Keratinocyte (primary cell): Measurements from ENCODE around the gene DYNC1I1. TPM values are rescaled to one million over a fixed set of nuclear protein-coding genes. Genes with fewer than 3 reads are reported as not detected.

Experiments used
- DNase-seq: peaks from one replicate; pipeline ENCODE4 v3.0.0-alpha.2; 2011; ENCODE audit warnings: low read depth, missing footprints, low spot score
- FAIRE-seq: peaks from 2 replicates; lab custom pipeline; 2011; peaks lifted over from hg19 to GRCh38; lab: Jason Lieb, UNC
- H2AFZ ChIP-seq: 2 replicates; pipeline ENCODE4 v1.6.0; 2012; ENCODE audit warnings: low read length, control low read depth, inconsistent platforms; ENCODE audit not compliant: control insufficient read depth
- H3K27ac ChIP-seq: 2 replicates; pipeline ENCODE4 v1.5.1; 2011; ENCODE audit warnings: low read length; ENCODE audit not compliant: control insufficient read depth, insufficient read depth
- H3K27me3 ChIP-seq: 3 replicates; pipeline ENCODE4 v1.6.0; 2011; ENCODE audit warnings: low read length; ENCODE audit not compliant: control insufficient read depth, insufficient read depth; ENCODE audit errors: extremely low read depth
- H3K36me3 ChIP-seq, 2 experiments: 2 replicates in 1 of 2; 3 replicates in 1 of 2; pipeline ENCODE4 v1.5.1; 2011; ENCODE audit warnings: low read length in 2 of 2, mild to moderate bottlenecking in 1 of 2; ENCODE audit not compliant: control insufficient read depth in 2 of 2, insufficient read depth in 2 of 2; ENCODE audit errors: extremely low read depth in 1 of 2
- H3K4me1 ChIP-seq: 3 replicates; pipeline ENCODE4 v1.5.1; 2011; ENCODE audit warnings: low read length; ENCODE audit not compliant: control insufficient read depth, insufficient read depth; ENCODE audit errors: extremely low read depth
- H3K4me2 ChIP-seq: 3 replicates; pipeline ENCODE4 v1.6.0; 2011; ENCODE audit warnings: low read depth, low read length; ENCODE audit not compliant: control insufficient read depth, insufficient read depth; ENCODE audit errors: extremely low read depth
- H3K4me3 ChIP-seq, 3 experiments: fragments of 200-600 bp in 1 of 3; sonication (generic) in 1 of 3; 2 replicates in 2 of 3; 3 replicates in 1 of 3; pipeline ENCODE4 v1.5.1; 2011 to 2016; ENCODE audit warnings: low read length in 3 of 3, mild to moderate bottlenecking in 3 of 3, control low read depth in 2 of 3, inconsistent platforms in 1 of 3, low read depth in 1 of 3, mixed read lengths in 1 of 3, mixed run types in 1 of 3, moderate library complexity in 1 of 3; ENCODE audit not compliant: control insufficient read depth in 2 of 3, insufficient read depth in 2 of 3; ENCODE audit errors: extremely low read depth in 1 of 3
- H3K79me2 ChIP-seq: 2 replicates; pipeline ENCODE4 v1.6.0; 2012; ENCODE audit warnings: low read length; ENCODE audit not compliant: control insufficient read depth, insufficient read depth
- H3K9ac ChIP-seq: 3 replicates; pipeline ENCODE4 v1.6.0; 2011; ENCODE audit warnings: low read length; ENCODE audit not compliant: control insufficient read depth, insufficient read depth; ENCODE audit errors: extremely low read depth
- H3K9me1 ChIP-seq: 3 replicates; pipeline ENCODE4 v1.6.0; 2011; ENCODE audit warnings: low read length; ENCODE audit not compliant: control insufficient read depth, insufficient read depth; ENCODE audit errors: extremely low read depth
- H3K9me3 ChIP-seq: 2 replicates; pipeline ENCODE4 v1.5.1; 2012; ENCODE audit warnings: low read depth, low read length; ENCODE audit not compliant: control insufficient read depth
- H4K20me1 ChIP-seq: 3 replicates; pipeline ENCODE4 v1.6.0; 2011; ENCODE audit warnings: low read length; ENCODE audit not compliant: control insufficient read depth, insufficient read depth; ENCODE audit errors: extremely low read depth
- CTCF ChIP-seq, 3 experiments: IDR thresholded peaks in 1 of 3; conservative IDR thresholded peaks in 1 of 3; optimal IDR thresholded peaks in 1 of 3; 2 replicates in 2 of 3; 3 replicates in 1 of 3; pipeline versions ENCODE3 to v1.5.1; 2011; ENCODE audit warnings: low read length in 3 of 3, mild to moderate bottlenecking in 3 of 3, moderate library complexity in 2 of 3, control low read depth in 1 of 3, inconsistent platforms in 1 of 3; ENCODE audit not compliant: insufficient read depth in 2 of 3; ENCODE audit errors: extremely low read depth in 1 of 3
- EZH2 ChIP-seq: IDR thresholded peaks from one replicate; pipeline ENCODE4 v1.6.1; 2012; ENCODE audit warnings: inconsistent platforms, mild to moderate bottlenecking, low read length, moderate library complexity
- dilution Hi-C: fragments of 300-500 bp; cut with MboI; formaldehyde crosslinking; loops from one replicate; pipeline ENCODE4 v1.7.0; 2020; ENCODE audit warnings: low sequenced_read_pairs; ENCODE audit not compliant: extremely low pct_ligation_motif_present
- polyA plus RNA-seq, 5 experiments: library from polyadenylated mRNA; depleted of rRNA in 3 of 5; stranded (reverse) in 3 of 5; stranded (forward) in 1 of 5; unstranded in 1 of 5; fragments of >200 nt; gene quantifications; 1 replicate in 1 of 5; 2 replicates in 3 of 5; 3 replicates in 1 of 5; pipeline versions ENCODE4 v1.2.1 to v1.2.3, GENCODE V29; 2011 to 2012; ENCODE audit warnings: missing spikeins in 2 of 5, low read depth in 1 of 5, low replicate concordance in 1 of 5

Gene DYNC1I1
- polyA plus RNA-seq, 1 donor (not counting 4 experiments of a cell fraction or from before 2014, with no cell fraction given): 0.10 TPM

DNA sequence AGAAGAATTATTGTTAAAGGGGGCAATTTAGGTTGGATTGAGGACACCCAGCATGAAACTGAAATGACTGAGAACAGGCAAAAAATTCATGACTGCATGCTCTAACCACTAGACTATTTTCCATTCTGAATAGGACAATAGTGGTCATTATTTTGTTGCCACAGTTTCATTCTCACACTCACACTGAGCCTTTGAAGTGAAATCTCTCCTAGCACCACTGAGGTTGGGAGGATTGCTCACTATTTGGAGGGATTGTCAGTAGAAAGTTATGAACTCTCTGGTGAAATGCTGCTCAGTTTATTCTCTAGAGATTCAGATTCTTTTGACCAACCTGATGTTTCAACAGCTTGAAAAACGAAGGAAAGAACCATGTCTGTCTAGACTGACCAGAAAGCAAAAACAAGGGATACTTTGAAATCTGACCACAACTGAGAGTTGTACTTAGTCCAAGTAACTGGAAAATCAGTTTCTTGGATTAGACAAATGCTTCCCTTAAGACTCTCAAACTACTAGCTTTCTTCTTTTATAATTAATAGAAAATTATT lies 191.2 kb downstream of the DYNC1I1 start:
- FAIRE-seq: no peak

GRCh38 chr7:95971716-95972115 lies 199.4 kb downstream of the DYNC1I1 start:
- no peak overlapping the region for H3K4me3 ChIP-seq
- no peaks in the 10 kb centered on the region for H3K4me1 ChIP-seq
- no peaks in the 10 kb centered on the region for H3K36me3 ChIP-seq
- H3K9me3 ChIP-seq: no peaks in the 10 kb centered on the region
- H4K20me1 ChIP-seq: no peaks in the 10 kb centered on the region
- FAIRE-seq: no peak
- dilution Hi-C loops: no loop called here
- H2AFZ ChIP-seq: no peak overlapping the region
- H3K4me2 ChIP-seq: no peak overlapping the region
- TF ChIP-seq EZH2 (no peak), CTCF (optimal IDR thresholded peaks at IDR 0.05 in 1 of 3, IDR thresholded peaks at IDR 0.05 in 1 of 3, conservative IDR thresholded peaks at IDR 0.05 in 1 of 3; ENCODE audit: extremely low read depth in 1 of 3, insufficient read depth in 2 of 3, low read length in 3 of 3) (no peak)
- no peak overlapping the region for H3K27ac ChIP-seq
- DNase-seq: no peak
- H3K27me3 ChIP-seq: no peaks in the 10 kb centered on the region
- H3K79me2 ChIP-seq: no peaks in the 10 kb centered on the region
- no peaks in the 10 kb centered on the region for H3K9me1 ChIP-seq
- no peak overlapping the region for H3K9ac ChIP-seq

More for the DNA sequence above, 191.2 kb downstream of the DYNC1I1 start:
- Histone ChIP-seq H3K4me2 (no peak overlapping the region), H3K9me3 (no peaks in the 10 kb centered on the region), H3K4me3 (no peak overlapping the region), H3K9me1 (no peaks in the 10 kb centered on the region), H2AFZ (no peak overlapping the region), H3K36me3 (no peaks in the 10 kb centered on the region), H3K27ac (no peak overlapping the region), H3K9ac (no peak overlapping the region), H3K27me3 (no peaks in the 10 kb centered on the region), H3K4me1 (no peaks in the 10 kb centered on the region), H4K20me1 (no peaks in the 10 kb centered on the region), H3K79me2 (no peaks in the 10 kb centered on the region)
- dilution Hi-C loops: no loop called here
- no peak for DNase-seq
- TF ChIP-seq EZH2 (no peak), CTCF (optimal IDR thresholded peaks at IDR 0.05 in 1 of 3, IDR thresholded peaks at IDR 0.05 in 1 of 3, conservative IDR thresholded peaks at IDR 0.05 in 1 of 3; ENCODE audit: extremely low read depth in 1 of 3, insufficient read depth in 2 of 3, low read length in 3 of 3) (no peak)
